Activated CD8-positive, alpha-beta memory T cell treated with anti-CD3 and anti-CD28 coated beads for 4 hours (primary cell): ENCODE data around the gene MYCBP2.

Source experiments
- DNase-seq, 2 donors: peaks; one replicate each; pipeline ENCODE4 v3.0.0-alpha.2; 2020; ENCODE audit warnings: low read depth in 2 of 2

The MYCBP2 gene

DNA sequence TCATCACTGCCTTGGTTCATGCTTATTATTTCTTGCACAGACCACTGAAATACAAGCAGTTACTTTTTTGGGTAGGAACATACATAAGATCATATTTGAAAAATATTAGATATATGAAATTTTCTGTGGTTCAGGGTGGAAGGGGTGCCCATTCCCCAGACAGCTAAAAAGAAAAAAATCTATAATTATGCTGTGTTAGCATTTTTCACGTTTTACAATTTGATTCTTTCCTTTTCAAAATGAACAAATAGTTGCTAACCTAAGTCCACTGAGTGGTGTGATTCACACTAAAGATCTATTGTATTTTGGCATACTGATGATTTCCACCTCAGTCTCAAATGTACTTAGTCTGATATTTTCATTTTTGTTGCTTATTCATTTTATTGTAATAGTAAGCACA, 233.2 kb downstream of the MYCBP2 start:
- no peak for DNase-seq

DNA sequence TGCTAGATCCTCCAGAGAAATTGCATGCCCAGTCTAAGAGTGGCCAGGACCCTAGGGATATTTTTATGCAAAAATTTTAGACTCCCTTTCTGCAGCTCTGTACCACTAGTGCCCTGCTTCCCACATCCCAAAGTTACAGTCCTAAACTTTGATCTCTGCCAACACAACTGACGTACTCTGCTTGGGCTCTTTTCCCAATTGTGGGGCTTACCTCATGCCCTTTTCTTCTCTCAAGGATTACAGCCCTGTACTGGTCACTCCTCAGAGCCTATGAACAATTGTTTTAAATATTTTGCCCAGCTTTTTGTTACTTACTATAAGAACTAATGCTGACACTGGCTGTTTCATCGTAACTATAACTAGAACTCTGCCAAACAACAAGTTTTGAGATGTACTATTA, 242.1 kb downstream of the MYCBP2 start:
- DNase-seq: no peak

DNA sequence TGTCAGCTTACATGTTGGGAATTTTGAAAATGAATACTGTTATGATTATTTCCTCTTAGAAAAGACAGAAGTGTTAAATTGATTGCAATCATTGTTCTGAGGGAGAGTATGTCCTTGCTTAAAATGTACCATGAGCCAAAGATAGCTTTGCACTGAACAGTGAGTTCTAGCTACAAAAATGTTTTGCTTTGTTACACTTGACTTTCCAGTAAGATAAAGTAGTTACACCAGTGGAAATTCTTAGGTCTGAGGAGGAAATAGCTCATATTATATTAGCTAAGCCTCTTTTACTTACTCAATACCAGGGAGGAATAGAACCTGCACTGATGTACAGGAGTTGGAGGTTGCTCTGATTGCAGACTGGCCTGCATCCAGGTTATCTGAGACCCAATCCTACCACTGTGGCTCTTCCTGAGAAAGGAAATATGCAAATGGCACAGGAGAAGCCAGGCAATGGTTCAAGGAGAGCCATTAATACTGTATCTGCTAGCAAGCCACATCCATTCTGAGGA, 246.9 kb downstream of the MYCBP2 start:
- no peak for DNase-seq

DNA sequence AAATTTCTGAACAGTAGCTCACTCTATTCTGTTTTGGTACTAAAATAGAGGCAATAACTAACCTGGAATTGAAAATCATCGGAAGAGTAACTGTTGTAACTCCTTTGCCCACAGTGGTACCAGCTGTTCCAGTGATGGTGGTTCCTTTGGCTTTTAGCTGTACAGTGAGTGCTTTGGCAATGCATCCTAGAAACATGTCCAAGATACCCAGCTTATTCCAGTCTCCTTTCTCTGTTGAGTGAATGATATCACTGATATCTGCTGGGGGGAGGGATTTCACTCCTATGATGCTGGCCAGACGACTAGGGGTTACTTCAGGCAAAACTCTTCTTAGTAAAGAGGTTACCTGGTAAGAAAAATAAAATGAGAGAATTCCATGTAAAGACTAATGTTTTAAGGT, 259.4 kb downstream of the MYCBP2 start:
- DNase-seq: no peak

DNA sequence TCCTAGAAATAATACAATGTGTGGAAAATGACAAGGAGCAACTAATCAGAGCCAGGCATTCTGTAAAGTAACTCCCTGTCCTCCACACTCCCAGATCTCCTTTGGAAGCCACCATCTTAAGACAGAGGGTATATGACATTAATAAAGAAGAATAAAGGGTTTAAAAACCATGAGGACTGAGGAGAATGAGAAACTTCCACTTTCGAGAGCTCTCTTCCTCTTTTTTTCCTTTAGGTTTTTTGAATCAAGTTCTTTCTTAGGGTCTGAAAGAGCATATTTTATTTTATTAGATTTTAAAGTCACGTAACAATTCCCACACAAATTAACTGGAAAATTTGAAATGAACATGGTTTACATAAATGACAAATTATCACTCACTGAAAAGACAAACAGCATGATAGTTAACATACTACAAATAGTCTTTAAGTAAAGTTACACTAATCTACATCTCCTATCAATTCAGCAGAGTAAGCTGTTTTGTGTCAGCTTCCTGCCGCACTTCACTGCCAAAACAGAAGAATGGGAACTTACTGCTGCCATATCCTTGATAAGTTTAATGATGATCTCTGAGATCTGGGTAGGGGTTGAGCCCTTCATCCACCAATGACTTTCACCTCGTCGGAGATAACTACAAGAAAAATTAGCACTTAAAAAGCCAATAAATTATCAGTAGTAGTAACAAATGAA, 261.3 kb downstream of the MYCBP2 start:
- DNase-seq: no peak

DNA sequence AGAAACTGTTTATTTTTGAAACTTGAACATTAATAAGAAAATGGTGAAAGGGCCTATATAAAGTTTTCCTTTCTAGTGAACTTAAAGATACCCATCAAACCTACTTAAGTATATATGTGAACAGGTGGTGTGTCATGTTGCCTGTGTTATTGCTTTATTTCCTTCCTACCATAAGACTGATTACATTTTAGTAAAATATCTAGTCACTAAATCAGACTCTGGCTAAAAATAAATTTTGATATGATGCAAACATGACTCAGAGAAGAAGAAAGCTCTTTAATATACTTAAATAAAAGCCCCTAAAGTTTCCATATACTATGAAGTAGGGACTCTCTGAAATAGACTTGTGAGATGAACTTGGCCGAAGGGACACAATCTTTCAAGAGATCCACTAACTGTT, 264.8 kb downstream of the MYCBP2 start:
- DNase-seq: no peak

DNA sequence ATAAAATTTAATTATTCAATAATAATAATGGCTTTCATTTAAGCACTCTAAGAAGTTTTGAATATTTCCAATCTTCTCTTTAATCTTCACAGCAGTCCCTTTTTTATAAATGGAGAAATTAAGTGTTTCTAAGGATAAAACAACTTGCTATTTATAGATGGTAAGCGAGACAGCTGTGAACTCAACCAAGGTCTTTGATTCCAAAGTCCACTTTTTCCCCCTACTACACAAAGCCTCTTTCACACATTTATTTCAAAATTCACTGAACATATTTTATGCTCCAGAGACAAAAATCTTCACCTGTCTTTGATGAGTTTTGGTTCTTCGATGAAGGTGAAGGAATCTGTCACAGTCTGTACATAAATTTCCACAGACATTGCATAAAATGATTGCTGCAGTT, 265.5 kb downstream of the MYCBP2 start:
- DNase-seq: no peak

DNA sequence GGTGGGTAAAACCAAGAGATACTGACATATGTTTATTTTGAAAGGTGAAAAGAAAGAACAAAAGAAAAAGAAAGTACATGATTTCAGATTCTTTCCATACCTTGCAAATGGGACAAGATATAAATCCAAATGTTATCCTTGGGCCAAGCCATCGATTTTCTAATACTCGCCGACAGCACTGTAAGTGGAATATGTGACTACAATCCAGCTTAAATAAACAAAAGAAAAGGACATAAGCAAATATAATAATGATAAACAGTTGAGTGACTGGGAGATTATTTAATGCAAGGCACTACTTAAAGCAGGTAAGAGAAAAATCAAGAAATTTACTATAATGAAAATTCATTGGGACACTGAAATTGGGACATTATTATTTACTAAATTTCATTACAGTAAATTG, 270.0 kb downstream of the MYCBP2 start:
- no peak for DNase-seq

DNA sequence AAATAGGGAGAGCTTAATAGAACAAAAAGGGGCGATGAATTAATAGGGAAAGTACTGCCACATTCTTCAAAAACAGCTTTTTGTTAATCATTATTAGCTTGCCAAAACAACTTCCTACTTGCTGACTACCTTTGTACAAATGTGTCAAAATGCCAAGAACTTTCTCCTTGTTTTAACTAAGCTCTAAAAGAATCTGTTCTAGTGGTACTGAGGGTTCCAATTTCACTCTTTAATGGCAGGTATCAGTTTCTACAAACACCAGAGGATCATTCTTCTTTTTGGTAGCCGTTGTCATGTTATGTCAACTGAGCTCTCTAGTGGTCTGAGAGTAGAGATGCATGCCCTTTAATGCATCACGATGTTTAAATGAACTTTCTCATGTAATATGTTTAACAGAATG, 270.5 kb downstream of the MYCBP2 start:
- DNase-seq: no peak

DNA sequence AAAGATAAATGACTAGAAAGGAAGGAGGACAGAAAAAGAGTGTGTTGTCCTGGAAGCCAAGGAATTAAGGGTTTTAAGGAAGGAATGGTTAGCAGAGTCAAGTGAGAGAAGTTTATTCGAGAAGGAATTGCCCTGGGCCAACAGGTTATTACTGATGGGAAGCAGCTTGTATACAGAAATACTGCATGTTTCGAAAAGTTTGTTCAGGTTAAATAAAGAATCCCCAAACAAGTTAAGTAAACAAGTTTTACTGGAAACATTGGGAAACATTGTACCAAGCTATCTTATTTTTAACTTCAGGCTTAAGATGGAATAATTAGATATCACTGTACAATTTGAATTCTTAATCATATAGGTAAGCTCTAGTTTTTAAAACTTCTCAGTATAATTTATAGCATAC, 271.7 kb downstream of the MYCBP2 start:
- DNase-seq: no peak

DNA sequence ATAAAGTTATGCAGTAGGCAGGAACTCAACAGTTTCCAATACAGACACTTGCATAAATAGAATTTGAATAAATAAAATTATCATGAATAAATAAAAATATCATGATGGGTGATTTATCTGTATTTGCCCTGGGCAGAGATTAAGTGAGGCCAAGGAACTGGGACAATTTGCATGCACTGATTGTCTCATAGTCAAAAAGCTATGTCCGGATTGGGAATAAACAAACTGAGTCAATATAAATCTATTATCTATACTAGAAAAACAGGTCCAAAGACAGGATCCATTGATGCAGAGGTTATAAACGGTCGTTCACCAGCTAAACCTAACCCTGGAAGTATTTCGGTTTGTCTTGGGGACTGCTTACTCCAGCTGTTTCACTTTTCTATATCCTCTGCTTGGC, 273.7 kb downstream of the MYCBP2 start:
- DNase-seq: no peak

DNA sequence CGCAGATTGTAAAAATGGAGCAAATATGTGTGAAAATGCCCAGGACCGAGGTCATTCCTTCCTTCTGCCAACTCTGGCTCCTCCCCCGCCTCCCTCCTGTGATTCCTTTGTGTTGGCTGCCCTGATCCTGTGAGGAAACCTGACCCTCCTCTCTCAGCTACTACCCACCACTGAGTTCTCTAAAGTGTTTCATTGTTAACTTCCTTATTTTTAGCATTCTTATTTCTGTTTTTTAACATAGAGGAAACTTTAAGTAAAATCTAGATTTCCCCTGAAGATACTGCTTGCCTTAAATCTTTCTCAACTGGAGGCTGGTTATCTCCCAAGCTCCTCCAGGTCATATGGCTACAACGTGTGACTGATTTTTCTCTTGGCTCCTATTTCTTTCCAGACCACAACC, 278.2 kb downstream of the MYCBP2 start:
- no peak for DNase-seq

DNA sequence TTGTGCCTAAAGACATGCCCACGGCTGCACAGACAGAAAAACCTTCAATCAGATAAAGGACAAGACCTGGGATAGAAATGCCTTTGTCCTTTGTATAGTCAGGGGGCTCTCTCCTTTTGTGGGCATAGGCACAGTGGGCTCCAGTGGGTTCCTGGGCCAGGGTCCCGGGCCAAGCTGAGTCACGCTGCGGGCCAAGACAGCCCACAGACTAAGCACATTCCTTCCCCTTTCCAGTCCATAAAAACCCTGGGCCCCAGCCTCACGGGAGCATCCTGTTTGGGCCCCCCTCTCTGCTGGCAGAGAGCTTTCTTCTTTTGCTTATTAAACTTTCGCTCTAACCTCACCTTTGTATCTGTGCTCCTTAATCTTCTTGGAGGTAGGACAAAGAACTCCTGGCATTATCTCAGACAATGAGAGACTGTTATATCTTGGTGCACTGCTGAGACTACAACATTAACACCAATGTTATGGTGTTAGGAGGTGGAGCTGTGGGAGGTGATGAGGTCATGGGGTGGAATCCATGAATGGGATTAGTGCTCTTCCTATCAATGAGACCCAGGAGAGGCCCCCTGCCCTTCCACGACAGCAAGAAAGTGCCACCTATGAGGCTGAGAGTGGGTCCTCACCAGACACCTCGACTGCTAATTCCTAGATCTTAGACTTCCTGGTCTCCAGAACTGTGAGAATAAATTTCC, 279.1 kb downstream of the MYCBP2 start:
- no peak for DNase-seq

DNA sequence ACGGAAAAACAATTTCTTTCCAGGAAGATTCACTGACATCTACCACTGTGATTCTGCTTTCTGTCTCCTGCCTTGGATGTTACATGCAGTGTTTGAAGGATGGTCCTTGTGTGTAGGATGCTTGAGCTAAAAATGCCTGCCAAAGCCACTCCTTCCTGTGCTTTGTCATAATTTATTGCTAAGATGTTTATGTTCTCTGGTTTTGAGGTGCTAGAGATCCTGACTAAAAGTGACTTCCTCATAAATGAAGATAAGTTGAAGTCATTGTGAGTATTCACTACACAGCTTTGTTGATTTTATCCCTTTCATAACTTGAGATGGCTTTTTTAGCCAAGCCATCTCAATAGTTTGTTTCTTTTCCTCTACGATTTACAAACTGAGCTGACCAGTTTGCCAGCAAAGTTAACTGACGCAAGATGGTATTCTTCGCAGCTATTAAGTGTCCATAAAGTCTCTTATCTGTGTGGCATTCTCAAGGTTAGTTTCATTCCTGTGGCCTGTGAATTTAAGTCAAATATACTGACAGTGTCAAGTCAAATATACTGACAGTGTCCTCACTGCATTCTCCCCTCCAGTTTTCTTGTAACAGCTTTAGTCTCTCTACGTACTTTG, 284.2 kb downstream of the MYCBP2 start:
- no peak for DNase-seq

DNA sequence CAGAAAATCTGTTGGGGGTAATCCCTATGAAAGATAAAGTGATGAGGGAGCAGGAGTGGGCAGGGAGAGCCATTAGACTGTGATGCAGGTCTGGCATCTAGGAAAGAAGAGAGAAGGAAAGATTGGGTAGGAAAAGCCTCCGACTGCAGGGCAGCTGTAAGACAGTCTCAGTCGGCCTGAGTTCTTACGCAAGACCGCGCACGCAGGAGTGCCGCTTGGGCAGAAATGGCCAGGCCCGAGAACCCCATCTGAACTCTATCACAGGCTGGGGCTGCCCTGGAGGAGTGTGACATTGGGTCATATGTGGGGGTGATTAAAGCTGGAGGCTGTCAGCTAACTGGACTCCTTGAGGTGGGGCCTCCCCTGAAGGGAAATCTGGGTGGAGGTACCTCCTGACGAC, 286.1 kb downstream of the MYCBP2 start:
- no peak for DNase-seq

DNA sequence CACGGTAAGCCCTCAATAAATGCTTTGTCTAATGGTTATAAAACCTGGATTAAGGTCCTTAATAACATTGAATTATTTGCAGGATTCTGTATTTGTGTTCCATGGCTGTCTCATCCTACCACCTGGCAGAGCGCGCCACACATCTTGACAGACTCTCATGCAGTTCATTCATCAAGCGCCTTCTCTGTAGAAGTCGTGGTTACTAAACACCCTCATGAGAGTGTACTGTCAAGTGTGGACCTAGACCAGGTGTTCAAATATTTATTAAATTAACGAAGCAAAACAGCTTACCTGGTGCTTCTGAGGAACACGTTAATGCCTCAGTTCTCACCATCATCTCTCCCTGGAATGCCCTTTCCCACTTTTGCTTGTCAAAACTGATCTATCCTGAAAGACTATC, 286.8 kb downstream of the MYCBP2 start:
- DNase-seq: no peak

DNA sequence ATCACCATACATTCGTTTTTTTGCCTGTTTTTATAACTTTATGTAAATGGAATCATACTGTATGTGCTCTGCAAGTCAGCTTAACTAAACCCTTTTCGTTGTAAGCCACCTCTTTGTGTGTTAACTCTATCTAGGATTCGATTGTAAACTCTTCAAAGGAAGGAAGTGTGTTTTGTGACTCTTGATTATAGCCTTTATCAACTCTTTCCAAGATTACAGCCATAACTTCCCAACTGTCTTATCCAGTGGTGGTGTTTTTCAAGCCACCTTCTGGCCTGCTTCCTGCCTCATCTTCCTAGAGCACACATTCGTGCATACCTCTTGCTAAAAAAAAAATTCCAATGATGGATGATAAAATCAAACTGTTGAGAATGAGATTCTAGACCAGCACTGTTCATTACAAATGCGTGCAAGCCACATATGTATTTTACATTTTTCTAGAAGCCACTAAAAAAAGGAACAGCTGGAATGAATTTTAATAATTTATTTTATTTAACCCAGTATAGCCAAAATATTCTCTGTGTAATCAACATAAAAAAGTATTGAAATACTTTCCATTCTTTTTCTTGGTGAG, 287.9 kb downstream of the MYCBP2 start:
- DNase-seq: no peak

DNA sequence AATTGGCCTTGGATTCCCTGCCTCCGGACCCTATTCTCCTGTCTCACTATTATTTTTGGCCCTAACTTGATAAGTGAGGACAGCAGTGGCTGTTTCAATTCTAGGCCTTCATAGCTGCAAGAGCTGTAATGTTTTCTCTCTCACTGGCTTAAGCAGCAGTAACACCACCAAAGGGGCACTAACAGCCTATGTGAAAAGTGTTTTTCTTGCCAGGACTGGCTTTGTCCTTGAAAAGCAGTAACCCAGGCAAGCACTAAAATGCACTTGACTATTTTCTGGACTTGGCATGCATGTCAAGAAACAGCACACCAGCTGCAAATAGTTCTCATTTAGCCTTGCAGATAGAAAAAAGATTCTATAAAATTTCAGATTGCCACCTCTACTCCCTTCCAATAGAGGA, 290.6 kb downstream of the MYCBP2 start:
- DNase-seq: no peak

DNA sequence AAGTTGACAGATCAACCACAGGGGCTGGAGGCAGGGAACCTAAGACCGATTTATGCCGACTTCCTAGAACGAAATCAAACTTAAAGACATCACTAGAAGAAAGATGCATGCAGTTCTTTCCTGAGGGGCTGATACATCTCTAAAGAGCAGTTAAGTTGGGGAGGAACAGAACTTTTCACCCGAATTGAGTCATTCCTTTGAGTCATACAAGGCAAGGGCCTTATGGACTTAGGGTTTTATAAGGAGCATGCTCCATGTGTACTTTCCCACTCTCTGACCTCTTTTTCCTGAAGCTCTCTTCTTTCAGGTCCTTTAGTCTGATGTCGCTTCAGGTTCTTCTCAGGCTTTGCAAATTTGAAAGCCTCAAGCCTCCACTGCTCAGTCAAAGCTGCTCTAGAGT, 292.0 kb downstream of the MYCBP2 start:
- no peak for DNase-seq

DNA sequence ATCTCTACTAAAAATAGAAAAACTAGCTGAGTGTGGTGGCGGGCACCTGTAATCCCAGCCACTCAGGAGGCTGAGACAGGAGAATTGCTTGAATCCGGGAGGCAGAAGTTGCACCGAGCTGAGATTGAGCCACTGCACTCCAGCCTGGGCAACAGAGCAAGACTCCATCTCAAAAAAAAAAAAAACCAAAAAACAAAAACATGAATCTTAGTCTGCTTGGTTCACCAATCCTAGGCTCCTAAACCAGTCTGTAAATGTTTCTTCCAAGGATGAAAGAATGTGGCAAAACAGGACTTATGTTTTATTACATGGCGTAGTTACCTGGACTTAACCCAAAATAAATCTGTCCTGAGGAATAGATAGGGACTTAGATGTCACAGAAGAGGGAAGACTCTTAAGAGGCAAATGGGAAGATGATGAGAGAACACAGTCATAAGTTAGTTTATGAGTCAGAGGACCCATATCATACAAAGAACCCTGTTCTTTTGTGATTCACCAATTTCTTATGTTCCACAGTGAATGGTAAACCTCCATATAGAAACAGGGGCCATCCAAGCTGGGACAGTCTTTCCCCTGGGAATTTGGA, 293.1 kb downstream of the MYCBP2 start:
- no peak for DNase-seq

DNA sequence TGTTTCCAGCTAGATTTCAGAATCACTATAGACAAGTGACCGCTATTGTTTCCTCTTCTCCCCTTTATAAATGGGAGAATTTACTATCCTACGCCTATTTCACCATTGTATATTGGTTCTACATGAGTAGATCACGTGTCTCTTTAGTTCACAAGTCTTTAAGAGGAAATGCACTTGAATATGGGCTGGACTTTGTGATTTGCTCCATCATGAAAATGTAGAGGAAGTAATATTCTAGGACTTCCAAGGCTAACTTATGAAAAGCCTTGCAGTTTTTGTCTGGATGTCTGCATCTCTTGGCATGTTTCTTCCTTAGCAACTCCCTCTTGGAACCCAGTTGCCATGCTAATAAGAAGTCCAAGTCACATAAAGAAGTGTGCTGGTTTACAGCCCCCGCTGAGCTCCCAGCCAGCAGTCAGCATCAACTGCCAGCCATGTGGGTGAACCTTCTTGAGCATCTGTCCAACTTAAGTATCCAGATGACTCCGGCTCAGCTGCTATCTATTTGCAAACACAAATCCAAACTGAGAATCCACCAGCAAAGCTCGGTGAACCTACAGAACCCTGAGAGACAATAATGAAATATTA, 295.1 kb downstream of the MYCBP2 start:
- no peak for DNase-seq

DNA sequence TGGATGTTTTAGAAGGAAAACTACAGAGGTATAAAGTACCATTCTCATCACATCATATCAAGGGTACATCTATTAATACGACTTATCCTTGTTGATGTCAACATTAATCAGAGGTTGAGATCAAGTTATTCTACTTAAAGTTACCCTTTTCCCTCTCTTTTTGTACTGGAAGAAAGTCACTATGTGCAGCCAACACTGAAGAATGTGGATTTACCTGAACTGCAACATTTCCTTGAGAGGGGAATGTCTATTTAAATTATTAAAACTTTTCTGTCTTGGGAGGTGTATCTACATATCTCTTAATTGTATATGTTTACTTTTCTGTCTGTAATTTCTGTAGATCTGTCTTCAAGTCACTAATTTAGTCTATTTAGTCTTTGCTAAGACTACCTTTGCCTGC, 297.5 kb downstream of the MYCBP2 start:
- no peak for DNase-seq
